Fibroblast of pulmonary artery (primary cell): Measurements from ENCODE around the gene SAMD14.
A peak's percentile ranks its signal among the peaks of the same experiment; 100 is the strongest.

ENCODE experiments used
- DNase-seq: peaks from one replicate; pipeline ENCODE4 v3.0.0-alpha.2; 2010; ENCODE audit warnings: low read depth
- H3K4me3 ChIP-seq: replicated peaks from 2 replicates; pipeline ENCODE4 v1.5.1; 2011; ENCODE audit warnings: low read depth, mild to moderate bottlenecking, control low read depth, low read length, moderate library complexity
- TF ChIP-seq, protein P1 (sequence below): IDR thresholded peaks from 2 replicates; pipeline ENCODE4 v1.5.1; 2011; ENCODE audit warnings: mild to moderate bottlenecking, control low read depth, low read length, inconsistent platforms; ENCODE audit errors: missing control alignments

SAMD14 gene

DNA sequence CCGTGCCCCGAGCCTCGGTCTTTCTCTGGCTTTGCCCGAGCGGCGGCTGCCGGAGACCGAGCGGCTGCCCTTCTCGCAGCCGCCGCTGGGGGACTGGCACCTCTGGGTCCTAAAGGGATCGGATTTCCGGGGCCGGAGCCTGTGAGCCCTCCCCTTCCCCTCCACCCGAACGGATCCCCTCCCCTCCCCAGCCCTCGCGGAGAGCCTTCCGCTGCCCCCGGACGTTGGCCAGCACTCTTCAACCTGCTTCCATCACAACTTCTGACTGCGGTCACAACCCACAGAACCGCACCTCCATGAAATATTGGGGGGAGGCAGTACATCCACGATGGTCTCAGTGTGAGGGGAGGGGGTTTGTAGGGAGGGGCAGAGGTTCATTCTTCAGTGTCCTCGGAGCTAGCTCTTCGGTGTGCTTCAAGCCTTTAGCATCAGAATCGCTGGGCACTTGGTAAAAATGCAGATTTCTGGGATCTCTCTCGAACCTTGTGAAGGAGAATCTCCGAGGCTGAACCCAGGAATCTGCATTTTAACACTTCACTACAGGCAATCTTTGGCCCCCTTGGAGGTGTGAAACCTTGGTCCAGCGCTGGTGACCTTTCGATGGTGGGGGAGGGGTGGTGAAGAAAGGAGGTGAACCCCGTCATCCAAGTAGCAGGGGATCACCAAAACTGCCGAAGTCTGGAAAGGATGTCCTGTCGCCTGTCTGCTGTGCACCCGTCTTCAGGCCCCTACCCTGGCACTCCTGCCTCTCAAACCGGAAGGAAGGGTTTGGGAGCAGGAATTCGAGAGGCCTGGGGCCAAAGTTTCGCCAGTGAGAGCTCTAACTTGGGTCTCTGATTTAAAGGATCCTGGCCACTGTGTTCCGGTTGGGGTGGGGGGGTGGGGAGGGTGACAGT lies 21.3 kb upstream of the SAMD14 start:
- peak; percentile 94 for DNase-seq
- peak overlapping the region; percentile 81 for H3K4me3 ChIP-seq
- TF ChIP-seq, protein P1, sequence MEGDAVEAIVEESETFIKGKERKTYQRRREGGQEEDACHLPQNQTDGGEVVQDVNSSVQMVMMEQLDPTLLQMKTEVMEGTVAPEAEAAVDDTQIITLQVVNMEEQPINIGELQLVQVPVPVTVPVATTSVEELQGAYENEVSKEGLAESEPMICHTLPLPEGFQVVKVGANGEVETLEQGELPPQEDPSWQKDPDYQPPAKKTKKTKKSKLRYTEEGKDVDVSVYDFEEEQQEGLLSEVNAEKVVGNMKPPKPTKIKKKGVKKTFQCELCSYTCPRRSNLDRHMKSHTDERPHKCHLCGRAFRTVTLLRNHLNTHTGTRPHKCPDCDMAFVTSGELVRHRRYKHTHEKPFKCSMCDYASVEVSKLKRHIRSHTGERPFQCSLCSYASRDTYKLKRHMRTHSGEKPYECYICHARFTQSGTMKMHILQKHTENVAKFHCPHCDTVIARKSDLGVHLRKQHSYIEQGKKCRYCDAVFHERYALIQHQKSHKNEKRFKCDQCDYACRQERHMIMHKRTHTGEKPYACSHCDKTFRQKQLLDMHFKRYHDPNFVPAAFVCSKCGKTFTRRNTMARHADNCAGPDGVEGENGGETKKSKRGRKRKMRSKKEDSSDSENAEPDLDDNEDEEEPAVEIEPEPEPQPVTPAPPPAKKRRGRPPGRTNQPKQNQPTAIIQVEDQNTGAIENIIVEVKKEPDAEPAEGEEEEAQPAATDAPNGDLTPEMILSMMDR = peak; percentile 55

DNA sequence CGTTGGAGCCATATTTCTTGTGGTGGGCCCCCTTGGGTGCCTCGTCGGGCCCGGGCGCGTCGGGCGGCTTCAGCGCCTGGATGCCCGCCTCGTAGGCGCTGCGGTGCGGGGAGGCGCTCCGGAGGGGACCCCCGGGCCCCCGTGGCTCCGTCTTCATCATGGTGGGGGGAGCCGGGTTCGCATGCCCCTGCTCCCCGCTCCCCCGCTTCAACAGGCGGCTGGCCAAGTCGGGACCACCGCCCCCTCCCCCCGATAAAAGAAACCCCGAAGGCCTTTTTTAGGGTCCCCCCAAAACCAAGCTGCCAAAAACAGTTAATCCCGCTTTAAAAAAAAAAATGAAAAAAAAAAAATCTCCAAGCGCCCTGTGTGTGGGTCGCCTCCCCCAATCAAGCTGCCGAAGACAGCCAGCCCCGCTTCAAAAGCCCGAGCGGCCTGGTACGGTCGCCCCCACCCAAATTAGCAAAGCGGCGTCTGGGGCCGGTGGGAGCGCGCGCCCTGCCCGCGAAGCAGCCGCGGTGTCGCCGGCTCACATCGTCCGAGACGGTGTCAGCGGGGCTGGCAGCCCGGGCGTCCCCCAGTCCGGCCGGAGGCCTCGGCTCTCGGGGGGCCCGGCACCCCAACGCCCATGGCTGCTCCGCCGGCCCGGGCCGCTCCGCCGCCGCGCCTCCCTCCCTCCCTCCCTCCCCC lies 20.5 kb upstream of the SAMD14 start, which contains the start of gene PPP1R9B:
Gene PPP1R9B (minus strand): TSS at position 324 of the 687 bp plus-strand sequence. CDS start 164 bp downstream, at position 160.
- DNase-seq = no peak
- TF ChIP-seq, protein P1 = no peak

DNA sequence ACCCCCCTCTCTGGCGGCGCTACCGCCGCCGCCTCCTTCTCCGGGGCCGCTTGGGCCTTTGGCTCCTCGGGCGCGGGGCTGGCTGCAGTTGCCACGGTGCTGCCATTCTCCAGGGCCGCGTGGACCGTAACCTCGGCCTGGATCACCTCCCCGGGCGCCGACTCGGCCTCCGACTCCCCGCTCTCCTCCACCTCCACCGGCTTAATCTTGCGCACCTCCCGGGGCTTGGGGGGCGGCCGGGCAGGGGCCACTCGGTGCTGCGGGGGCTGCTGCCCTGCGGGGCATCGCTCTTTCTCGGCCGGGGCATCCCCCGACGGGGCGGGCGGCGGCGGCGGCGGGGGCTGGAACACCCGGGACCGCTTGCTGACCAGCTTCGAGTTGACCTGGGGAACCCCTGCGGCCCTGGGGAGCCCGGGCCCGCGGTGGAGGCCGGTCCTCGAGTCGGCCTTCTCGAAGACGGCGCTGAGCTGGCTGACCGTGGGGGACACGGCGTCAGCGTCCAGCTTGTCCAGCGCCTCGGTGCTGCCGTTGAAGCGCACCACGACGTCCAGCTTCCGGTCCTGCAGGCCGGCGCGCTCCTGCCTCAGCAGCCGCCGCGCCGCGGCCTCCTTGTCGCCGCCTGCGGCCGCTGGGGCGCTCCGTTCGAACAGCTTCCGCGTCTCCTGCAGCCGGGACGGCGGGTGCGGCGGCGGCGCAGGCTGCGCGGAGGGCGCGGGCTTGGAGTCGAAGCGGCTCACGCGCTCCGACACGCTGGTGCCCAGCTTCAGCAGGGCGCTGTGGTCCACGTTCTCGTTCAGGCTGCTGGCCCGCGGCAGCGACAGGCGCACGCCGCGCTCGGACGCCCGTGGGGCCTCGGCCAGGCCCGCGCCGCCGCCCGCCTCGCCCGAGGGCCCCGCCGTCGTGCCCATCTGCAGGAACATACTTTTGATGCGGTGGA lies 19.7 kb upstream of the SAMD14 start:
- TF ChIP-seq, protein P1 = no peak
- H3K4me3 ChIP-seq = peak overlapping the region; percentile 81
- peak; percentile 54 for DNase-seq

More for the DNA sequence above, 20.5 kb upstream of the SAMD14 start, which contains the start of gene PPP1R9B:
- peak within 1 kb of the TSS; percentile 81 for H3K4me3 ChIP-seq

DNA sequence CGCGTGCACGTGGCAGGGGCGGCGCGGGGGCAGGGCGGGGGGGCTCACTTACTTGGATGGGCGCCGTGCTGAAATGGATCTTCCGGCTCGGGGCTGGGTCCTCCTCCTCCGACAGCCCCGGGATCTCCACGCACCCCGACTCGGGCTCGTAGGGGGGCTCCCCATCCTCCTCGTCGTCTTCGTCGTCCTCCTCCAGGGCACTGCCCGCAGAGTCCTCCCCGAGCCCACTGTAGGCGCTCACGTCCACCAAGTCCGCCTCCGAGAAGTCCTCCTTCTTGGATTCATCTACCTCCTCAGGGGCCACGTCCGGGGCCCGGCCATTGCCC lies 19.1 kb upstream of the SAMD14 start:
- TF ChIP-seq, protein P1 = no peak
- no peak for DNase-seq
- H3K4me3 ChIP-seq = peak overlapping the region; percentile 81

DNA sequence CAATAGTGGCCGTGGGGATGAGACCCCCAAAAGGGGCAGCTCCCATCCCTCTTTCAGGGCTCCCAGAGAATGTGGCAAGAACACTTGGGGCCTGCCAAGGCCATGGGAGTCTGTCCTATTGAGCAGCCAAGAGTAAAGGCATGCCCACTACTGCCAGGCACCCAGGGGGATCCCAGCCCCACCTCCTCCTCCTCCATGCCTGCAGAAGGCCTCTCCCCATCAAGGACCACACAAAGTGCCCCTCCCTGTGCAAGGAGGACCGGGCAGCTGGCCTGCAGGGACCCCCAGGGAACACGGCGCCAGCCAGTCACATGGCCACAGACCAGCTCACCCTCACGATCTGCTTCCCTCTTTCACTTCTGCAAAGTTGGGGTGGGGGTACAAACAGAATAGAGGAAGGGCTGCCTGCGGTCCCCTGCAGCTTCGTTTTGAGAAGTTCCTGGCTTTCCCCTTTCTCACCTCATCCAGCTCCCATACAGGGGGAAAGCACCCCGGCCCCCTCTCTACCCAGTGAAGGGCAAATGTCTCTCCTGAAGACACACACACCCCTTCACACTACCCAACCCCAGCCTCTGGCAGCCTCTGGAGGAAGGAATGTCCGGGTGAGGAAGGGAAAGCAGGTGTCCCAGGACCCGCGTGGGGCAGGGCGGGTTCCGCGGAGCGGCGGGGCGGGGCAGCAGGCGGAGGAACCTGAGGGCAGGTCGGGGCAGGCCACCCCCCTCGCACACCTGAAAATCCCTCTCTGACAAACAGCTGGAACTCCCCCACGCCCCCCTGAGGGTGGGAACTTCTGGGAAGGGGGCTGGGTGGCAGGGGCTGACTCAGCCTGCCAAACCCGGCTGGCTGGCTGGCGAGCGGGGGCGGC lies 18.5 kb upstream of the SAMD14 start:
- TF ChIP-seq, protein P1 = peak; percentile 23
- DNase-seq = no peak
- peak overlapping the region; percentile 81 for H3K4me3 ChIP-seq
